Esophagus muscularis mucosa (tissue), 4 donors: ENCODE data around the gene MYO1B. TPM values are rescaled to one million over a fixed set of nuclear protein-coding genes. Genes with fewer than 3 reads are reported as not detected.

Experiments
- DNase-seq: peaks from one replicate; pipeline ENCODE4 v3.0.0-alpha.2; 2017; ENCODE audit errors: extremely low spot score
- H3K27ac ChIP-seq, 4 donors: fragments of 200-600 bp; sonication (generic); replicated peaks in 1 of 4; 1 replicate in 3 of 4; 2 replicates in 1 of 4; pipeline ENCODE4 v1.5.1; 2016 to 2019; ENCODE audit warnings: mild to moderate bottlenecking in 1 of 4
- H3K27me3 ChIP-seq, 4 donors: fragments of 200-600 bp; sonication (generic); one replicate each; pipeline versions ENCODE4 v1.5.1 to v1.6.0; 2016 to 2019
- H3K36me3 ChIP-seq, 4 donors: fragments of 200-600 bp; sonication (generic); one replicate each; pipeline ENCODE4 v1.5.1; 2016 to 2019
- H3K4me1 ChIP-seq, 4 donors: fragments of 200-600 bp; sonication (generic); one replicate each; pipeline ENCODE4 v1.5.1; 2016 to 2019
- H3K4me3 ChIP-seq, 4 donors: fragments of 200-600 bp; sonication (generic); 1 replicate in 2 of 4; 2 replicates in 2 of 4; pipeline ENCODE4 v1.5.1; 2016 to 2019; ENCODE audit warnings: mild to moderate bottlenecking in 4 of 4, moderate library complexity in 1 of 4
- H3K9me3 ChIP-seq, 4 donors: fragments of 200-600 bp; sonication (generic); 1 replicate in 3 of 4; 2 replicates in 1 of 4; pipeline ENCODE4 v1.5.1; 2016 to 2019
- EP300 ChIP-seq: sonication (generic); formaldehyde crosslinking; IDR thresholded peaks from one replicate; pipeline ENCODE4 v1.6.1; 2017; ENCODE audit warnings: antibody characterized with exemption
- POLR2A ChIP-seq: fragments of 450-650 bp; IDR thresholded peaks from one replicate; pipeline ENCODE4 v1.6.1; 2017; ENCODE audit warnings: antibody characterized with exemption, moderate library complexity, mild to moderate bottlenecking, low read depth
- POLR2AphosphoS5 ChIP-seq, 2 donors: sonication (generic); formaldehyde crosslinking; IDR thresholded peaks; one replicate each; pipeline ENCODE4 v1.6.1; 2017; ENCODE audit warnings: antibody characterized with exemption in 2 of 2
- WGBS: methylation state at CpG from one replicate; pipeline ENCODE4 v1.1.5; 2018; 5-methylcytosine and 5-hydroxymethylcytosine counted together
- intact Hi-C: fragments of 100-400 bp; cut with DNase I; formaldehyde crosslinking; loops from one replicate; pipeline ENCODE4 v1.15.1; 2023
- total RNA-seq, 4 donors: library from RNA; depleted of rRNA; stranded (reverse); fragments of >200 nt; gene quantifications; one replicate each; pipeline versions ENCODE4 v1.1.0 to v1.2.1, GENCODE V29; 2016
- TF ChIP-seq, protein P1 (sequence below), 3 experiments: fragments of 200-600 bp in 2 of 3; fragments of 450-650 bp in 1 of 3; sonication (generic) in 2 of 3; IDR thresholded peaks; one replicate each; pipeline ENCODE4 v1.5.1; 2017 to 2019; ENCODE audit warnings: antibody characterized with exemption in 3 of 3, mild to moderate bottlenecking in 2 of 3, moderate library complexity in 1 of 3

MYO1B gene
- total RNA-seq, 4 donors from 2014 or later = 14.8 to 17.3 (median 15.9) TPM

DNA sequence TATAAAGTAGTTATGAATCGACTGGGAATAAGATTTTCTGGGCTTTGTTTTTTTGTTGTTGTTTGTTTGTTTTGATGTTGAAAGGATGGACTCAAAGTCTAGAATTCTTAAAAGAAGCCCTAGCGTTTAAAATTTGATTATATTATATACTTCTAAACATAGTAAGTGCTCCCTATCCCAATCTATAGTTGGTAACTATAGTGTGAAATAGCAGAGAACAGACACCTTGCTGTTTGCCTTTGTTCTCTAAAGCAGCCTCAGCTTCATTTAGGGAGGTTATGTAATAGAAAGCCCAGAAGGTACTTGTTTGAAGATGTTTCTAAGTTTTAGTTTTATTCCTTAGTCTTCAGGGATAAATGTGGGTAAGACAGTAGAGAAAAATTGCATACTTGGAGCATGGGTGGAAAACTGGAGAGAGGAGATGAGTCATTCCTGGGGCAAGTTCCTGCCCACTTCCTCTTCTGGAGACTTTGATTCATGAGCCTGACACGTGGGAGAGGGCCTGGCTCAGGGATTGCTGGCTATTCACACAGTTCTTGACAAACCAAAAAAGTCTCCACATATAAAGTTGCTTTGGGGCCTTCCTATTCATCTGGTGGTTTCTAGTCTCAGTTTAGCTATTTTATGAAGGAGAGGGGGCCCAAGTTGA is 131.9 kb downstream of the MYO1B start:
- peak; percentile 92 for DNase-seq
- H3K9me3 ChIP-seq = no peaks in the 10 kb centered on the region
- no peak overlapping the region for H3K27ac ChIP-seq
- peaks cover 14 to 18% (median 15%) of the 10 kb centered on the region in 4 donors for H3K4me1 ChIP-seq
- intact Hi-C loops = no loop called here
- no peaks in the 10 kb centered on the region for H3K36me3 ChIP-seq
- H3K4me3 ChIP-seq = no peak overlapping the region
- WGBS = 46% methylated on average over 3 of the region's 3 CpGs
- H3K27me3 ChIP-seq = no peaks in the 10 kb centered on the region
- peak; percentile 33 to 59 for TF ChIP-seq POLR2AphosphoS5 (IDR thresholded peaks at IDR 0.05)
- TF ChIP-seq, protein P1, sequence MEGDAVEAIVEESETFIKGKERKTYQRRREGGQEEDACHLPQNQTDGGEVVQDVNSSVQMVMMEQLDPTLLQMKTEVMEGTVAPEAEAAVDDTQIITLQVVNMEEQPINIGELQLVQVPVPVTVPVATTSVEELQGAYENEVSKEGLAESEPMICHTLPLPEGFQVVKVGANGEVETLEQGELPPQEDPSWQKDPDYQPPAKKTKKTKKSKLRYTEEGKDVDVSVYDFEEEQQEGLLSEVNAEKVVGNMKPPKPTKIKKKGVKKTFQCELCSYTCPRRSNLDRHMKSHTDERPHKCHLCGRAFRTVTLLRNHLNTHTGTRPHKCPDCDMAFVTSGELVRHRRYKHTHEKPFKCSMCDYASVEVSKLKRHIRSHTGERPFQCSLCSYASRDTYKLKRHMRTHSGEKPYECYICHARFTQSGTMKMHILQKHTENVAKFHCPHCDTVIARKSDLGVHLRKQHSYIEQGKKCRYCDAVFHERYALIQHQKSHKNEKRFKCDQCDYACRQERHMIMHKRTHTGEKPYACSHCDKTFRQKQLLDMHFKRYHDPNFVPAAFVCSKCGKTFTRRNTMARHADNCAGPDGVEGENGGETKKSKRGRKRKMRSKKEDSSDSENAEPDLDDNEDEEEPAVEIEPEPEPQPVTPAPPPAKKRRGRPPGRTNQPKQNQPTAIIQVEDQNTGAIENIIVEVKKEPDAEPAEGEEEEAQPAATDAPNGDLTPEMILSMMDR (IDR thresholded peaks at IDR 0.05) = no peak

DNA sequence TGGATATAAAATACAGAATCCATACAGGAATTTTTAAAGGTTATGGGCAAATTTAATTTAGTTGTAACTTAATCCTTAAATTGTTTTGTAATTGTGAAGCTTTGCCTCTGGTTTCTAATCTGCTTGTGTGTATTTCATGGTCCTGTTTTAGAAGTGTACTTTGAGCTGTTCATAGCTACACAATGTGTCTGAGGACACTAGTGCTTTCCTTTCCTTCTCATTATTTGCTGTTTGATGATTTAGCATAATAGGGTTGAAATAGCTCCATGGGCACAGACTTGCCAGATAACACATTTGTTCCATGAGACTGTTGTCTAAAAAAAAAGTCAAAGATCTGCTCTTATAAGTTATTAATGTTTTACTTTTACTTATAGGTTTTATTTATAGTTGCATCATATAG is 134.2 kb downstream of the MYO1B start:
- no peaks in the 10 kb centered on the region for H3K9me3 ChIP-seq
- no peak for DNase-seq
- H3K4me3 ChIP-seq = no peak overlapping the region
- peaks cover 14 to 26% (median 18%) of the 10 kb centered on the region in 4 donors for H3K4me1 ChIP-seq
- no peak overlapping the region for H3K27ac ChIP-seq
- H3K27me3 ChIP-seq = no peaks in the 10 kb centered on the region
- intact Hi-C loops = no loop called here
- no peaks in the 10 kb centered on the region for H3K36me3 ChIP-seq
- no peak for TF ChIP-seq POLR2AphosphoS5 (IDR thresholded peaks at IDR 0.05)
- TF ChIP-seq, protein P1 (IDR thresholded peaks at IDR 0.05) = no peak

DNA sequence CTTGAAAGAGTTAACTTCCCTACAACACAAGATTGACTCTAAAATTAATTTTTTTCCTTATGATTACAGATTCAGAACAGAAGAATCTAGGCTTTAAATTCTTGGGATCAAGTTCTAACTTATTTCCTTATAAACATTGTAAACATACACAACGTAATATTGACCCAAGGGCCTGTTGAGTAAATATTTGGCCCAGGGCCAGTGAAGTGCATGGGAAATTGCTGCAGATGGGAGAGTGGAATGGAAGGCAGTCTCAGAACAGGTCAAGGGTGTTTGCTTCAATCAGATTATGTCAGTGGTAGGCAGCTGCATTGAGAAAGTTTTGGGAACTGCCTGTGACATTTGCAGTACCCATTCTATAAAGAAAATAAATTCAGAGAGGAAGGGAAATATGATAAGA is 137.6 kb downstream of the MYO1B start:
- peaks cover 8 to 20% (median 10%) of the 10 kb centered on the region in 4 donors for H3K4me1 ChIP-seq
- H3K9me3 ChIP-seq = no peaks in the 10 kb centered on the region
- no peaks in the 10 kb centered on the region for H3K27me3 ChIP-seq
- no peaks in the 10 kb centered on the region for H3K36me3 ChIP-seq
- no peak overlapping the region for H3K4me3 ChIP-seq
- WGBS = 67% methylated on average over 1 of the region's 1 CpG
- intact Hi-C loops = no loop called here
- H3K27ac ChIP-seq = no peak overlapping the region
- DNase-seq = no peak
- TF ChIP-seq, protein P1 (IDR thresholded peaks at IDR 0.05) = no peak
- TF ChIP-seq POLR2AphosphoS5 (IDR thresholded peaks at IDR 0.05) = no peak
- no peak for TF ChIP-seq POLR2A
- TF ChIP-seq EP300 = no peak

DNA sequence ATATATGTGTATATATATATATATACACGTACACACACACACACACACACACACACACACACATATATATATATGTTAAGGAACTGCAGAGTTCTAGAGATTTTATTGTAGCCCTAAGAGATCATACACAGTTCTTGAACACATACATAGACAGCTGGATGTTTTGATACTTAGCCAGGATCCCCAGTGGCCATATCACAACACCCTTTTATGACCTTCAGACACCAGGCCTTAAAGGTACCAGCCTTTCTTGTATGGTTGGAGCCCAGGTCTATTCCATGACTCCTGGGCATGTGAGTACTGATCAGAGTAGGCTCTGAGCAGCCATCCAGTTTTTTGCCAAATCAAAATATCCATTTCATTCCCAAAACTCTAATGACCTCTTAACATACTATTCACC is 138.3 kb downstream of the MYO1B start:
- H3K27me3 ChIP-seq = no peaks in the 10 kb centered on the region
- no peaks in the 10 kb centered on the region for H3K9me3 ChIP-seq
- WGBS = 67% methylated on average over 1 of the region's 1 CpG
- no peak overlapping the region for H3K4me3 ChIP-seq
- H3K36me3 ChIP-seq = no peaks in the 10 kb centered on the region
- intact Hi-C loops = no loop called here
- no peak for TF ChIP-seq POLR2AphosphoS5 (IDR thresholded peaks at IDR 0.05)
- no peak for TF ChIP-seq POLR2A
- no peak for TF ChIP-seq EP300
- TF ChIP-seq, protein P1 (IDR thresholded peaks at IDR 0.05) = no peak
- DNase-seq = no peak
- no peak overlapping the region for H3K27ac ChIP-seq
- peaks cover 6 to 16% (median 8%) of the 10 kb centered on the region in 4 donors for H3K4me1 ChIP-seq

DNA sequence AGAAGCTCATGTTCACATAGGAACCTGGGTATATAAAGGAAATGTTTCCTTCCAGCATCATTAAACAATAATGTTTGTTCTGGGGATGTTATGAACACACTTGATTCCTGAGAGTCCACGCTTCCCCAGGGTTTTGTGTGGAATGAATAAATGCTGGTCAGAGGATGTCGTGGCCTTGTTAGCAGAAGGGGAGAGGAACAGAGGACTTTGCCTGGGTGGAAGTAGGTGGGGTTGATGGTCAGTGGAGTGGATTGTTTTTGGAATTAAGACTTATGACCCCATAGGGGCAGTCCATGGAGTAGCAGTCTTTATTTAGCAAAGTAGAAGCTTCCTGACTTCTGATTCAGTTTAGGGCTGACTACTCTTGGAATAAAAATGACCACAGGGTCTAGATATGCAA is 139.6 kb downstream of the MYO1B start:
- H3K27me3 ChIP-seq = no peaks in the 10 kb centered on the region
- no peak for DNase-seq
- no peak overlapping the region for H3K27ac ChIP-seq
- H3K9me3 ChIP-seq = no peaks in the 10 kb centered on the region
- 97% methylated on average over 2 of the region's 2 CpGs for WGBS
- TF ChIP-seq EP300 = no peak
- TF ChIP-seq, protein P1 (IDR thresholded peaks at IDR 0.05) = no peak
- no peak for TF ChIP-seq POLR2A
- TF ChIP-seq POLR2AphosphoS5 (IDR thresholded peaks at IDR 0.05) = no peak
- peaks cover 6 to 16% (median 8%) of the 10 kb centered on the region in 4 donors for H3K4me1 ChIP-seq
- H3K36me3 ChIP-seq = no peaks in the 10 kb centered on the region
- no peak overlapping the region for H3K4me3 ChIP-seq
- intact Hi-C loops = no loop called here
